K562 (cell line): Measurements from ENCODE around the gene GBP7. TPM values are rescaled to one million over a fixed set of nuclear protein-coding genes. Genes with fewer than 3 reads are reported as not detected.

Source experiments
- ATAC-seq: fragments of 200-7000 bp; cut with Tn5 transposase; 3 replicates; pipeline ENCODE4 v1.9.1; 2020; ENCODE audit warnings: moderate library complexity
- BruUV-seq: library from RNA; stranded (reverse); fragments of 400-500 nt; replicated peaks from 2 replicates; lab custom pipeline; 2021; lab: Mats Ljungman, UMichigan
- CTCF ChIA-PET: fragments of 300-600 bp; formaldehyde crosslinking; extraction: SDS; loops from one replicate; lab custom pipeline; 2021; ENCODE audit warnings: low intra/inter-chr PET ratio; lab: Yijun Ruan, JAX
- POLR2A ChIA-PET: fragments of 300-600, 350-650 bp; sonication (Branson Sonifier 250); formaldehyde crosslinking; extraction: SDS; loops from one replicate; lab custom pipeline; 2021; ENCODE audit warnings: antibody characterized with exemption, inconsistent platforms; lab: Yijun Ruan, JAX
- DNase-seq, 4 experiments: peaks; one replicate each; pipeline versions ENCODE4 v3.0.0 to v3.0.0-alpha.2; 2011 to 2018; ENCODE audit warnings: low spot score in 3 of 4, mixed read lengths in 3 of 4; ENCODE audit errors: extremely low read depth in 1 of 4
- FAIRE-seq: peaks from 2 replicates; lab custom pipeline; 2011; peaks lifted over from hg19 to GRCh38; lab: Jason Lieb, UNC
- H2AFZ ChIP-seq: 2 replicates; pipeline ENCODE4 v1.6.0; 2011; ENCODE audit warnings: low read depth, low read length, control low read depth, inconsistent platforms
- H3K27ac ChIP-seq: fragments of 200-600 bp; 3 replicates; pipeline ENCODE4 v1.8.0; 2011; ENCODE audit warnings: low read depth, mild to moderate bottlenecking, control low read depth, inconsistent platforms, low read length, moderate library complexity, mixed read lengths; ENCODE audit errors: extremely low read depth
- H3K27me3 ChIP-seq, 2 experiments: fragments of 300-600 bp in 1 of 2; 2 replicates in 1 of 2; 3 replicates in 1 of 2; pipeline versions ENCODE4 v1.6.0 to v1.8.0; 2011; ENCODE audit warnings: inconsistent platforms in 2 of 2, low read length in 2 of 2, mild to moderate bottlenecking in 1 of 2, mixed read lengths in 1 of 2, moderate library complexity in 1 of 2; ENCODE audit not compliant: control insufficient read depth in 2 of 2, insufficient read depth in 2 of 2
- H3K36me3 ChIP-seq: fragments of 300-600 bp; 3 replicates; pipeline ENCODE4 v1.8.0; 2011; ENCODE audit warnings: mild to moderate bottlenecking, low read length, inconsistent platforms; ENCODE audit not compliant: control insufficient read depth, insufficient read depth
- H3K4me1 ChIP-seq, 2 experiments: fragments of 200-600 bp in 1 of 2; replicated peaks in 1 of 2; 2 replicates in 1 of 2; 3 replicates in 1 of 2; pipeline versions ENCODE4 v1.5.1 to v1.8.0; 2011; ENCODE audit warnings: inconsistent platforms in 2 of 2, low read length in 2 of 2, mild to moderate bottlenecking in 1 of 2, mixed read lengths in 1 of 2, moderate library complexity in 1 of 2; ENCODE audit not compliant: control insufficient read depth in 2 of 2, insufficient read depth in 2 of 2
- H3K4me2 ChIP-seq: 2 replicates; pipeline ENCODE4 v1.6.1; 2011; ENCODE audit warnings: low read length, control low read depth, inconsistent platforms, mixed read lengths; ENCODE audit not compliant: insufficient read depth
- H3K4me3 ChIP-seq: fragments of 200-600 bp; sonication (generic), shearing (Covaris generic); 2 replicates; pipeline ENCODE4 v1.5.1; 2016; ENCODE audit warnings: control low read depth, inconsistent platforms
- H3K79me2 ChIP-seq: fragments of 200-600 bp; 3 replicates; pipeline ENCODE4 v1.8.0; 2011; ENCODE audit warnings: low read length, inconsistent platforms; ENCODE audit not compliant: control insufficient read depth, insufficient read depth
- H3K9ac ChIP-seq, 2 experiments: 2 replicates each; pipeline versions ENCODE4 v1.6.0 to v1.6.1; 2011; ENCODE audit warnings: low read depth in 2 of 2, low read length in 2 of 2, control low read depth in 1 of 2, inconsistent platforms in 1 of 2, mild to moderate bottlenecking in 1 of 2, mixed read lengths in 1 of 2; ENCODE audit not compliant: insufficient read depth in 1 of 2
- H3K9me1 ChIP-seq: one replicate; pipeline ENCODE4 v1.6.0; 2011; ENCODE audit warnings: inconsistent platforms, mild to moderate bottlenecking, low read length, moderate library complexity; ENCODE audit not compliant: control insufficient read depth, insufficient read depth
- H3K9me3 ChIP-seq: replicated peaks from 2 replicates; pipeline ENCODE4 v1.5.1; 2011; ENCODE audit warnings: low read depth, low read length, inconsistent platforms; ENCODE audit not compliant: control insufficient read depth, insufficient read depth
- H4K20me1 ChIP-seq: replicated peaks from 2 replicates; pipeline ENCODE4 v1.6.1; 2011; ENCODE audit warnings: low read length, inconsistent platforms, mixed read lengths; ENCODE audit not compliant: control insufficient read depth, insufficient read depth
- FOSL1 ChIP-seq: fragments of 200-800 bp; sonication (Bioruptor generic); conservative IDR thresholded peaks from 2 replicates; pipeline ENCODE4 v1.6.1; 2016; ENCODE audit warnings: missing genetic modification characterization, missing compliant biosample characterization
- FOXA1 ChIP-seq: fragments of 450-650 bp; IDR thresholded peaks from 2 replicates; pipeline ENCODE4 v1.6.1; 2016; ENCODE audit warnings: mild to moderate bottlenecking, borderline replicate concordance
- HDAC1 ChIP-seq, 2 experiments: fragments of 450-650 bp; IDR thresholded peaks; 2 replicates each; pipeline ENCODE4 v1.6.1; 2016 to 2017; ENCODE audit warnings: inconsistent platforms in 1 of 2, mild to moderate bottlenecking in 1 of 2, moderate library complexity in 1 of 2
- HDAC8 ChIP-seq: fragments of 450-650 bp; IDR thresholded peaks from 2 replicates; pipeline ENCODE4 v1.6.1; 2016; ENCODE audit warnings: mild to moderate bottlenecking, missing genetic modification characterization, moderate library complexity, missing compliant biosample characterization
- JUND ChIP-seq, 2 experiments: IDR thresholded peaks; 2 replicates in 1 of 2; 3 replicates in 1 of 2; pipeline ENCODE4 v1.6.1; 2011; ENCODE audit warnings: borderline replicate concordance in 2 of 2, low read depth in 2 of 2, low read length in 2 of 2, improper control_type of control experiment in 1 of 2, missing biosample characterization in 1 of 2, missing genetic modification characterization in 1 of 2, missing genetic modification reagents in 1 of 2
- MEIS2 ChIP-seq: fragments of 450-650 bp; IDR thresholded peaks from 2 replicates; pipeline ENCODE4 v1.6.1; 2014; ENCODE audit warnings: mild to moderate bottlenecking; ENCODE audit not compliant: partially characterized antibody
- NR3C1 ChIP-seq: sonication (generic); formaldehyde crosslinking; IDR thresholded peaks from 2 replicates; pipeline ENCODE4 v1.8.1; 2022; ENCODE audit warnings: missing genetic modification reagents
- ZNF436 ChIP-seq: fragments of 250-450, 450-650 bp; sonication (Bioruptor Pico); formaldehyde crosslinking; IDR thresholded peaks from 2 replicates; pipeline ENCODE4 v1.7.0; 2020; ENCODE audit warnings: mild to moderate bottlenecking
- ZNF76 ChIP-seq: fragments of 250-450 bp; sonication (Bioruptor Pico); IDR thresholded peaks from 2 replicates; pipeline ENCODE4 v1.4.0; 2020; ENCODE audit warnings: mild to moderate bottlenecking, moderate library complexity, borderline replicate concordance
- WGBS: fragments of 100-300 bp; shearing (Covaris generic); methylation state at CpG from one replicate; pipeline ENCODE4 v1.1.6; 2016; ENCODE audit warnings: low coverage, mixed read lengths; ENCODE audit not compliant: insufficient coverage; ENCODE audit errors: missing lambda C conversion rate; 5-methylcytosine and 5-hydroxymethylcytosine counted together
- in situ Hi-C: fragments of 300-500 bp; cut with MboI; formaldehyde crosslinking; loops from 4 replicates; pipeline ENCODE4 v1.15.0; 2018; ENCODE audit warnings: inconsistent platforms, mixed read lengths
- intact Hi-C: fragments of 100-400 bp; cut with micrococcal nuclease; formaldehyde crosslinking; loops from 2 replicates; pipeline ENCODE4 v1.14.2; 2022
- polyA plus RNA-seq, 8 experiments: library from polyadenylated mRNA; depleted of rRNA in 4 of 8; stranded (reverse) in 5 of 8; unstranded in 3 of 8; fragments of >200 nt; fragmentation: Nextera tagmentation in 2 of 8; fragmentation: Illumina TruSeq in 1 of 8; extraction: Ambion mirVana in 2 of 8; extraction: Trizol in 1 of 8; gene quantifications; 2 replicates each; pipeline versions ENCODE4 v1.2.1 to v1.2.3, GENCODE V29; 2011 to 2014; ENCODE audit warnings: inconsistent platforms in 1 of 8, missing spikeins in 1 of 8
- total RNA-seq, 7 experiments: library from RNA; depleted of rRNA in 6 of 7; stranded (reverse); fragments of >200 nt in 6 of 7; fragmentation: Illumina TruSeq in 2 of 7; extraction: Trizol in 2 of 7; gene quantifications; 2 replicates each; pipeline versions ENCODE4 v1.2.1 to v1.2.3, GENCODE V29; 2011 to 2021; ENCODE audit warnings: low replicate concordance in 1 of 7
- TF ChIP-seq, protein P1 (sequence below): fragments of 250-450 bp; sonication (Bioruptor Pico); IDR thresholded peaks from 2 replicates; pipeline ENCODE4 v1.4.0; 2020; ENCODE audit warnings: mild to moderate bottlenecking, moderate library complexity
- TF ChIP-seq, protein P2 (sequence below), 2 experiments: fragments of 450-650 bp; IDR thresholded peaks; 2 replicates each; pipeline ENCODE4 v1.6.1; 2018; ENCODE audit warnings: mild to moderate bottlenecking in 2 of 2, low read depth in 1 of 2; ENCODE audit not compliant: partially characterized antibody in 2 of 2
- TF ChIP-seq, protein P3 (sequence below): sonication (generic); formaldehyde crosslinking; IDR thresholded peaks from 2 replicates; pipeline ENCODE4 v1.8.0; 2022; ENCODE audit warnings: missing genetic modification reagents, mild to moderate bottlenecking, borderline replicate concordance

The GBP7 gene
- total and polyA plus RNA-seq, 9 of the 15 experiments (the other 6 are each of a cell fraction or from before 2014, with no cell fraction given): 0.03 TPM; not detected in 8

DNA sequence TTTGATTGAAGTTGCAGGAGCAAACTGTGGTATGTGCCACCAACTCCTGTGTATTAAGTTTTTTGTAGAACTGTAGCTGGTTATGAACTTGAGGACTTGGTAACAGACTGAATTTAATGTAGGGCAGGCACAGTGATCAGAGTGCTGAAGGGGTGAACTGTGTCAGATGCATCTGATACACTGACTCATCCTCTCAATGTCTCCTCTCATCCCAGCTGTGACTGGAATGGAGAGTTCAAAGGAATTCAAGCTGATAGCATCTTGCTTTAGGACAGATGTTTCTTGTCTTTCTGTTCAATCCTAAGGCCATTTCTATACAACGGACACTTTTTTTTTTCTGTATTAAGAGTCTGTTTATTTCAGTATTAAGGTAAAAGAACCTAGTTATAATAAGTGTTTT, 85.8 kb downstream of the GBP7 start:
- H3K36me3 ChIP-seq: no peaks in the 10 kb centered on the region
- FAIRE-seq (no peak), ATAC-seq (no peak), DNase-seq (no peak)
- POLR2A ChIA-PET: no interaction called here
- no peak overlapping the region for H3K4me3 ChIP-seq
- CTCF ChIA-PET: interaction anchor here (1.0 kb wide), 1 partner anchor 59 kb away, joined by 3 read pairs; no protein-coding TSS in a partner anchor
- 4% methylated on average over 1 of the region's 1 CpG for WGBS
- no peak overlapping the region for H3K27ac ChIP-seq
- no peaks in the 10 kb centered on the region for H3K9me1 ChIP-seq
- no peaks in the 10 kb centered on the region for H3K79me2 ChIP-seq
- intact Hi-C loops (loop anchor here (5.0 kb wide), 2 partner anchors 93 to 187 kb away; no protein-coding TSS in a partner anchor), in situ Hi-C loops (no loop called here)
- no peak overlapping the region for H3K9ac ChIP-seq
- no peak overlapping the region for H2AFZ ChIP-seq
- peaks cover 0 to 4% of the 10 kb centered on the region in 2 experiments; a peak in 3 of 5 replicates for H3K4me1 ChIP-seq
- H3K9me3 ChIP-seq: no peaks in the 10 kb centered on the region
- no peaks in the 10 kb centered on the region for H4K20me1 ChIP-seq
- BruUV-seq: no TSS peak
- H3K27me3 ChIP-seq: no peaks in the 10 kb centered on the region
- no peak overlapping the region for H3K4me2 ChIP-seq
- TF ChIP-seq HDAC8 (tag) (no peak), MEIS2 (no peak), FOXA1 (no peak), ZNF76 (CRISPR knock-in tag) (no peak), FOSL1 (0 out of 2 replicates have a peak, but pooled peaks have one; percentile 22), HDAC1 (IDR thresholded peaks at IDR 0.05) (no peak), JUND (IDR thresholded peaks at IDR 0.05; ENCODE audit: borderline replicate concordance, low read depth, low read length) (no peak), JUND (tag; IDR thresholded peaks at IDR 0.05; ENCODE audit: borderline replicate concordance, low read depth, low read length) (peak; percentile 61; the same call in 1 of the 3 replicates), ZNF436 (CRISPR knock-in tag) (no peak), NR3C1 (CRISPR knock-in tag) (no peak)
- TF ChIP-seq, protein P1, sequence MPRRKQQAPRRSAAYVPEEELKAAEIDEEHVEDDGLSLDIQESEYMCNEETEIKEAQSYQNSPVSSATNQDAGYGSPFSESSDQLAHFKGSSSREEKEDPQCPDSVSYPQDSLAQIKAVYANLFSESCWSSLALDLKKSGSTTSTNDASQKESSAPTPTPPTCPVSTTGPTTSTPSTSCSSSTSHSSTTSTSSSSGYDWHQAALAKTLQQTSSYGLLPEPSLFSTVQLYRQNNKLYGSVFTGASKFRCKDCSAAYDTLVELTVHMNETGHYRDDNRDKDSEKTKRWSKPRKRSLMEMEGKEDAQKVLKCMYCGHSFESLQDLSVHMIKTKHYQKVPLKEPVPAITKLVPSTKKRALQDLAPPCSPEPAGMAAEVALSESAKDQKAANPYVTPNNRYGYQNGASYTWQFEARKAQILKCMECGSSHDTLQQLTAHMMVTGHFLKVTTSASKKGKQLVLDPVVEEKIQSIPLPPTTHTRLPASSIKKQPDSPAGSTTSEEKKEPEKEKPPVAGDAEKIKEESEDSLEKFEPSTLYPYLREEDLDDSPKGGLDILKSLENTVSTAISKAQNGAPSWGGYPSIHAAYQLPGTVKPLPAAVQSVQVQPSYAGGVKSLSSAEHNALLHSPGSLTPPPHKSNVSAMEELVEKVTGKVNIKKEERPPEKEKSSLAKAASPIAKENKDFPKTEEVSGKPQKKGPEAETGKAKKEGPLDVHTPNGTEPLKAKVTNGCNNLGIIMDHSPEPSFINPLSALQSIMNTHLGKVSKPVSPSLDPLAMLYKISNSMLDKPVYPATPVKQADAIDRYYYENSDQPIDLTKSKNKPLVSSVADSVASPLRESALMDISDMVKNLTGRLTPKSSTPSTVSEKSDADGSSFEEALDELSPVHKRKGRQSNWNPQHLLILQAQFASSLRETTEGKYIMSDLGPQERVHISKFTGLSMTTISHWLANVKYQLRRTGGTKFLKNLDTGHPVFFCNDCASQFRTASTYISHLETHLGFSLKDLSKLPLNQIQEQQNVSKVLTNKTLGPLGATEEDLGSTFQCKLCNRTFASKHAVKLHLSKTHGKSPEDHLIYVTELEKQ (CRISPR knock-in tag): no peak
- TF ChIP-seq, protein P2, sequence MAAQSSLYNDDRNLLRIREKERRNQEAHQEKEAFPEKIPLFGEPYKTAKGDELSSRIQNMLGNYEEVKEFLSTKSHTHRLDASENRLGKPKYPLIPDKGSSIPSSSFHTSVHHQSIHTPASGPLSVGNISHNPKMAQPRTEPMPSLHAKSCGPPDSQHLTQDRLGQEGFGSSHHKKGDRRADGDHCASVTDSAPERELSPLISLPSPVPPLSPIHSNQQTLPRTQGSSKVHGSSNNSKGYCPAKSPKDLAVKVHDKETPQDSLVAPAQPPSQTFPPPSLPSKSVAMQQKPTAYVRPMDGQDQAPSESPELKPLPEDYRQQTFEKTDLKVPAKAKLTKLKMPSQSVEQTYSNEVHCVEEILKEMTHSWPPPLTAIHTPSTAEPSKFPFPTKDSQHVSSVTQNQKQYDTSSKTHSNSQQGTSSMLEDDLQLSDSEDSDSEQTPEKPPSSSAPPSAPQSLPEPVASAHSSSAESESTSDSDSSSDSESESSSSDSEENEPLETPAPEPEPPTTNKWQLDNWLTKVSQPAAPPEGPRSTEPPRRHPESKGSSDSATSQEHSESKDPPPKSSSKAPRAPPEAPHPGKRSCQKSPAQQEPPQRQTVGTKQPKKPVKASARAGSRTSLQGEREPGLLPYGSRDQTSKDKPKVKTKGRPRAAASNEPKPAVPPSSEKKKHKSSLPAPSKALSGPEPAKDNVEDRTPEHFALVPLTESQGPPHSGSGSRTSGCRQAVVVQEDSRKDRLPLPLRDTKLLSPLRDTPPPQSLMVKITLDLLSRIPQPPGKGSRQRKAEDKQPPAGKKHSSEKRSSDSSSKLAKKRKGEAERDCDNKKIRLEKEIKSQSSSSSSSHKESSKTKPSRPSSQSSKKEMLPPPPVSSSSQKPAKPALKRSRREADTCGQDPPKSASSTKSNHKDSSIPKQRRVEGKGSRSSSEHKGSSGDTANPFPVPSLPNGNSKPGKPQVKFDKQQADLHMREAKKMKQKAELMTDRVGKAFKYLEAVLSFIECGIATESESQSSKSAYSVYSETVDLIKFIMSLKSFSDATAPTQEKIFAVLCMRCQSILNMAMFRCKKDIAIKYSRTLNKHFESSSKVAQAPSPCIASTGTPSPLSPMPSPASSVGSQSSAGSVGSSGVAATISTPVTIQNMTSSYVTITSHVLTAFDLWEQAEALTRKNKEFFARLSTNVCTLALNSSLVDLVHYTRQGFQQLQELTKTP (IDR thresholded peaks at IDR 0.05; ENCODE audit: low read depth in 1 of 2, partially characterized antibody in 2 of 2): no peak
- TF ChIP-seq, protein P3, sequence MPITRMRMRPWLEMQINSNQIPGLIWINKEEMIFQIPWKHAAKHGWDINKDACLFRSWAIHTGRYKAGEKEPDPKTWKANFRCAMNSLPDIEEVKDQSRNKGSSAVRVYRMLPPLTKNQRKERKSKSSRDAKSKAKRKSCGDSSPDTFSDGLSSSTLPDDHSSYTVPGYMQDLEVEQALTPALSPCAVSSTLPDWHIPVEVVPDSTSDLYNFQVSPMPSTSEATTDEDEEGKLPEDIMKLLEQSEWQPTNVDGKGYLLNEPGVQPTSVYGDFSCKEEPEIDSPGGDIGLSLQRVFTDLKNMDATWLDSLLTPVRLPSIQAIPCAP: no peak
